ENCODE measurements around the gene STUM.

STUM gene

DNA sequence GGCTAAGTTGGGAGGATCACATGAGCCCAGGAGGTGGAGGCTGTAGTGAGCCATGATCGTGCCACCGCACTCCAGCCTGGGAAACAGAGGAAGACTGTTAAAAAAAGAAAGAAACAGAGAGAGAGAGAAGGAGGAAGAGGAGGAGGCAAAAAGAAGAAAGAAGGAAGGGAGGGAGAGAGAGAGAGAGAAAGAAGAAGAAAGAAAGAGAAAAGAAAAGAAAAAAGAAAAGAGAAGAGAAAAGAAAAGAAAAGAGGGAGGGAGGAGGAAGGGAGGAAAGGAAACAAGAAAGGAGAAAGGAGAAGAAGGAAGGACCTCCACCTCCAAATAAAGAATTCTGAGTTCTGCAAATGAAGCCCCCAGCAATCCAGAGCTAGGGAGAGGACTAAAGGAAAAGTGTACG, 82.0 kb downstream of the STUM start:
- Histone ChIP-seq H4K20me1 (ENCODE audit: insufficient read depth, low read length) (no peaks in the 10 kb centered on the region), H3K9ac (ENCODE audit: low read length) (no peak overlapping the region), H3K27me3 (ENCODE audit: low read depth, low read length) (no peaks in the 10 kb centered on the region), H2AFZ (ENCODE audit: low read depth, low read length) (no peak overlapping the region), H3K9me3 (ENCODE audit: insufficient read depth, low read length) (no peaks in the 10 kb centered on the region), H3K36me3 (replicated peaks; ENCODE audit: low read depth, low read length) (no peaks in the 10 kb centered on the region), H3K4me1 (ENCODE audit: low read length) (peaks cover 19% of the 10 kb centered on the region), H3K4me2 (ENCODE audit: low read length) (no peak overlapping the region), H3K27ac (ENCODE audit: low read length) (no peak overlapping the region), H3K79me2 (ENCODE audit: low read length) (no peaks in the 10 kb centered on the region), H3K4me3 (ENCODE audit: low read length) (no peak overlapping the region)
- no peak for TF ChIP-seq EZH2phosphoT487 (IDR thresholded peaks at IDR 0.05; ENCODE audit: low read depth)
- TF ChIP-seq, protein P1, sequence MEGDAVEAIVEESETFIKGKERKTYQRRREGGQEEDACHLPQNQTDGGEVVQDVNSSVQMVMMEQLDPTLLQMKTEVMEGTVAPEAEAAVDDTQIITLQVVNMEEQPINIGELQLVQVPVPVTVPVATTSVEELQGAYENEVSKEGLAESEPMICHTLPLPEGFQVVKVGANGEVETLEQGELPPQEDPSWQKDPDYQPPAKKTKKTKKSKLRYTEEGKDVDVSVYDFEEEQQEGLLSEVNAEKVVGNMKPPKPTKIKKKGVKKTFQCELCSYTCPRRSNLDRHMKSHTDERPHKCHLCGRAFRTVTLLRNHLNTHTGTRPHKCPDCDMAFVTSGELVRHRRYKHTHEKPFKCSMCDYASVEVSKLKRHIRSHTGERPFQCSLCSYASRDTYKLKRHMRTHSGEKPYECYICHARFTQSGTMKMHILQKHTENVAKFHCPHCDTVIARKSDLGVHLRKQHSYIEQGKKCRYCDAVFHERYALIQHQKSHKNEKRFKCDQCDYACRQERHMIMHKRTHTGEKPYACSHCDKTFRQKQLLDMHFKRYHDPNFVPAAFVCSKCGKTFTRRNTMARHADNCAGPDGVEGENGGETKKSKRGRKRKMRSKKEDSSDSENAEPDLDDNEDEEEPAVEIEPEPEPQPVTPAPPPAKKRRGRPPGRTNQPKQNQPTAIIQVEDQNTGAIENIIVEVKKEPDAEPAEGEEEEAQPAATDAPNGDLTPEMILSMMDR (IDR thresholded peaks at IDR 0.05; ENCODE audit: low read depth, low read length) = no peak

DNA sequence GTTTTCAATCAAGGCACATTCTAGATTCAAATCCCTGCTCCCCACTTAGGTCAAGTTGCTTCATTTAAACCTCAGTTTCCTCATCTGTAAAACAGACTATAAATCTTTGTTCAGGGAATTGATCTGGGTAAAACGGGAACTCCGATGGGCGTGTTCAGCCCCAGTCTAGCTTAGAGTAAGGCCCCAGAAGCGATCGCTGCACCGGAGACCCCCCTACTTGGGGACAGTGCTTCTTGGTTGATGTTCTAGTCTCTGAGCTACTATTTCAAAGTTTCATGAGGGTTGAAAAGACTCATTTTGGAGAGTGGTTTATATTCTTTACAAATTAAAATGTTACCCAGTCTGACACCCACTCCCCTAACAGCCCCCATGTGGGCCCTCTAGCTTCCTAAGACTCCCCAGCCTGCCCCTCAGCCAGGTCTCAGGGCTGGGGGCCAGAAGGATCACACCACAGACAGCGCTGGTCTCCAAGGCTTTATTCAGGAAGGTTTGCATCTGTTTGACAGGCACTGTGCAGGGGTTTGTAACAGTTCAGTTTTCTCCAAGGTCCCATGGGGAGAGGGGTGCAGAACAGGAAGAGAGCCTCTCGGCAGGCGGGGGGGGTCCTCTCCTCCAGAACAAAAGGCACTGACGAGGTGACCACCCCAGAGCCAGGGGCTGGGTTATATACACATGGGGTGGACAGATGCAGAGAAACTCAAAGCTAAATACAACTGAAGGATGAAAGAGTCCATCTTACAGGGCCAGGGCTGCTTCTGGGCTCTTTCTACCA, 82.9 kb downstream of the STUM start:
- Histone ChIP-seq H3K79me2 (ENCODE audit: low read length) (no peaks in the 10 kb centered on the region), H3K27me3 (ENCODE audit: low read depth, low read length) (no peaks in the 10 kb centered on the region), H3K27ac (ENCODE audit: low read length) (no peak overlapping the region), H4K20me1 (ENCODE audit: insufficient read depth, low read length) (no peaks in the 10 kb centered on the region), H3K4me1 (ENCODE audit: low read length) (peaks cover 15% of the 10 kb centered on the region), H2AFZ (ENCODE audit: low read depth, low read length) (no peak overlapping the region), H3K9me3 (ENCODE audit: insufficient read depth, low read length) (no peaks in the 10 kb centered on the region), H3K4me3 (ENCODE audit: low read length) (no peak overlapping the region), H3K36me3 (replicated peaks; ENCODE audit: low read depth, low read length) (no peaks in the 10 kb centered on the region), H3K4me2 (ENCODE audit: low read length) (no peak overlapping the region), H3K9ac (ENCODE audit: low read length) (no peak overlapping the region)
- TF ChIP-seq, protein P1 (IDR thresholded peaks at IDR 0.05; ENCODE audit: low read depth, low read length) = no peak
- TF ChIP-seq EZH2phosphoT487 (IDR thresholded peaks at IDR 0.05; ENCODE audit: low read depth) = no peak

DNA sequence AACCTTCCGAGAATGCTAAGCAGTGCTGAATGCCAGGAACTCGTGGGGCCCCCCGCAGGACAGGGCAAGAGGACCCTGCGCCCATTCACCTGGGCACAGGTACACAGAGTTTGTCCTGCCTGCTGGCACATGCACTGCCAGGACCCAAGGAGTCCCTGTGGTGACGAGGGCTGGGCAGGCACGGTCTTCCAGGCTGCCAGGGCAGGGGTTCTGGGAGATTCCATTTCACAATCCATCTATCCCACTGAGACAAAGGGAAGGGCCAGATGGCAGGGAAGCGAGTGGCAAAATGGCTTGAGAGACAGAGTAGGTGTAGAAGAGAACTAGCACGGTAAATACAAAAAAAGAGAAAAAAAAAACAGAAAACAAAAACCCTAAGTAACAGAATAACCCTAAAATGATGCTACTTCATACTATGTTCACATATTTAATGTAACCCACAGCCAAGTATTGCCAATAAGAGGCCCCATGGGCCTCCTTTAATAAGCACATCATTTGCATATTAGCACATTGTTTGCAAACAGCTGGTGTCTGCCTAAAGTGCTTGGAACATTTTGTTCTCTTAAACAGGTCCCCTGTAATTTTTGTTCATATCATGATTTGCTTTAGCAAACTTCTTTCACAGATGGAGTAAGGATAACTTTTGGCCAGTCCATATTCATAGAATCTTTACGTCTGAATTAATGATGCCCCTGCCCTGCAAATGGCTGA, 83.8 kb downstream of the STUM start:
- H3K4me2 ChIP-seq (ENCODE audit: low read length) = no peak overlapping the region
- H3K27me3 ChIP-seq (ENCODE audit: low read depth, low read length) = no peaks in the 10 kb centered on the region
- no peak overlapping the region for H3K27ac ChIP-seq (ENCODE audit: low read length)
- no peaks in the 10 kb centered on the region for H3K79me2 ChIP-seq (ENCODE audit: low read length)
- no peak overlapping the region for H3K9ac ChIP-seq (ENCODE audit: low read length)
- no peaks in the 10 kb centered on the region for H3K36me3 ChIP-seq (replicated peaks; ENCODE audit: low read depth, low read length)
- no peaks in the 10 kb centered on the region for H4K20me1 ChIP-seq (ENCODE audit: insufficient read depth, low read length)
- no peak overlapping the region for H3K4me3 ChIP-seq (ENCODE audit: low read length)
- H3K9me3 ChIP-seq (ENCODE audit: insufficient read depth, low read length) = no peaks in the 10 kb centered on the region
- H3K4me1 ChIP-seq (ENCODE audit: low read length) = peaks cover 17% of the 10 kb centered on the region
- H2AFZ ChIP-seq (ENCODE audit: low read depth, low read length) = no peak overlapping the region
- TF ChIP-seq EZH2phosphoT487 (IDR thresholded peaks at IDR 0.05; ENCODE audit: low read depth) = no peak
- TF ChIP-seq, protein P1 (IDR thresholded peaks at IDR 0.05; ENCODE audit: low read depth, low read length) = no peak

DNA sequence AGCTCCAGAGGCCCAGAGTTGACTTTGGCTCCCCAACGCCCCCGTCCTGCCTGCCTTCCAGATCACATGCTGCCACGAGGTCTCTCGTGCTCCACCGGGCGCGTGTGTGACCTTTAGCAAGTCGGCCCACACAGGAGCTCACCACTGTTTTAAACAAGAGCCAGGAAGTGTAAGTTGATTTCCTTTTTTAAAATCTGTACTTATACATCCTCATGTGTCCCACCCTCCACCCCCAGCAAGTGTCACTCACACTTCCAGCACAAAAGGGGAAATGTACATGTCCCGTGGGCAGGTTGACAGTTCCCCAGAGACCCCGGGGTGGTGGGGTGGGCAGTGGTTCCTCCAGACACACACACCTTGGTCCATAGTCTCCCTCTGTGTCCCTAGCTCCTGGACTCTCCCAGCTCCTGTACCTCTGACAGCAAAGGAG, 84.4 kb downstream of the STUM start:
- H3K36me3 ChIP-seq (replicated peaks; ENCODE audit: low read depth, low read length) = no peaks in the 10 kb centered on the region
- H3K9me3 ChIP-seq (ENCODE audit: insufficient read depth, low read length) = no peaks in the 10 kb centered on the region
- H4K20me1 ChIP-seq (ENCODE audit: insufficient read depth, low read length) = no peaks in the 10 kb centered on the region
- H3K4me2 ChIP-seq (ENCODE audit: low read length) = no peak overlapping the region
- H3K4me3 ChIP-seq (ENCODE audit: low read length) = no peak overlapping the region
- H3K4me1 ChIP-seq (ENCODE audit: low read length) = peaks cover 23% of the 10 kb centered on the region
- H2AFZ ChIP-seq (ENCODE audit: low read depth, low read length) = no peak overlapping the region
- H3K27ac ChIP-seq (ENCODE audit: low read length) = no peak overlapping the region
- H3K9ac ChIP-seq (ENCODE audit: low read length) = no peak overlapping the region
- H3K79me2 ChIP-seq (ENCODE audit: low read length) = no peaks in the 10 kb centered on the region
- no peaks in the 10 kb centered on the region for H3K27me3 ChIP-seq (ENCODE audit: low read depth, low read length)
- TF ChIP-seq, protein P1 (IDR thresholded peaks at IDR 0.05; ENCODE audit: low read depth, low read length) = no peak

Measured in OCI-LY3 (cell line).